Measurements from ENCODE around the gene TMTC3.

DNA sequence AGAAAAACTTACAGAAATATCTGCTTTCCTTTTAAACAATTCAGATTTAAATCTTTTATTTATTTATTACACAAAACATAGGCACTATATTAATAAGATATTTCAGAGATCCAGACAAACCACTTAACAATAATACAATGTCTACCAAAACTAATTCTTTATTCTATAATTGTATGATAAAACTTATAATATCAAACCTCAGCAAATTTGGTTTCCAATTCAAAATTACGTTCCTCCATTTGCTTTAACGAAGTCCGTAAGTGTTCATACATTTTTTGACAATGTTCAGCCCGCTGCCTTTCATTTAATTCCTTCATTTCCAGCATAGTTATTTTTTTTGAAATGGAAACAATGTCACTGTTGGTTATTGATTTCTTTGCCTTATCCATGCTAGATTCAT, 48.5 kb upstream of the TMTC3 start:
- TF ChIP-seq EP300 (IDR thresholded peaks at IDR 0.05; ENCODE audit: borderline replicate concordance in 1 of 2, low read depth in 1 of 2, low read length in 1 of 2) (no peak), POLR2AphosphoS5 (IDR thresholded peaks at IDR 0.05; ENCODE audit: low read depth, low read length) (no peak), RAD21 (IDR thresholded peaks at IDR 0.05; ENCODE audit: low read length) (no peak), RFX5 (IDR thresholded peaks at IDR 0.05; ENCODE audit: low read length) (no peak), ZBTB33 (IDR thresholded peaks at IDR 0.05; ENCODE audit: borderline replicate concordance, low read depth) (no peak), SMC3 (IDR thresholded peaks at IDR 0.05; ENCODE audit: low read depth, low read length) (no peak), MXI1 (IDR thresholded peaks at IDR 0.05; ENCODE audit: low read depth, low read length) (no peak), FOXJ3 (CRISPR knock-in tag; IDR thresholded peaks at IDR 0.05) (no peak), NFIC (IDR thresholded peaks at IDR 0.05; ENCODE audit: borderline replicate concordance) (no peak), EZH2phosphoT487 (IDR thresholded peaks at IDR 0.05; ENCODE audit: borderline replicate concordance, low read depth) (no peak), TEAD4 (IDR thresholded peaks at IDR 0.05; ENCODE audit: borderline replicate concordance, insufficient read depth) (no peak), MAX (IDR thresholded peaks at IDR 0.05; ENCODE audit: low read depth) (no peak)
- TF ChIP-seq, protein P1, sequence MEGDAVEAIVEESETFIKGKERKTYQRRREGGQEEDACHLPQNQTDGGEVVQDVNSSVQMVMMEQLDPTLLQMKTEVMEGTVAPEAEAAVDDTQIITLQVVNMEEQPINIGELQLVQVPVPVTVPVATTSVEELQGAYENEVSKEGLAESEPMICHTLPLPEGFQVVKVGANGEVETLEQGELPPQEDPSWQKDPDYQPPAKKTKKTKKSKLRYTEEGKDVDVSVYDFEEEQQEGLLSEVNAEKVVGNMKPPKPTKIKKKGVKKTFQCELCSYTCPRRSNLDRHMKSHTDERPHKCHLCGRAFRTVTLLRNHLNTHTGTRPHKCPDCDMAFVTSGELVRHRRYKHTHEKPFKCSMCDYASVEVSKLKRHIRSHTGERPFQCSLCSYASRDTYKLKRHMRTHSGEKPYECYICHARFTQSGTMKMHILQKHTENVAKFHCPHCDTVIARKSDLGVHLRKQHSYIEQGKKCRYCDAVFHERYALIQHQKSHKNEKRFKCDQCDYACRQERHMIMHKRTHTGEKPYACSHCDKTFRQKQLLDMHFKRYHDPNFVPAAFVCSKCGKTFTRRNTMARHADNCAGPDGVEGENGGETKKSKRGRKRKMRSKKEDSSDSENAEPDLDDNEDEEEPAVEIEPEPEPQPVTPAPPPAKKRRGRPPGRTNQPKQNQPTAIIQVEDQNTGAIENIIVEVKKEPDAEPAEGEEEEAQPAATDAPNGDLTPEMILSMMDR (IDR thresholded peaks at IDR 0.05), result no peak
- TF ChIP-seq, protein P2, sequence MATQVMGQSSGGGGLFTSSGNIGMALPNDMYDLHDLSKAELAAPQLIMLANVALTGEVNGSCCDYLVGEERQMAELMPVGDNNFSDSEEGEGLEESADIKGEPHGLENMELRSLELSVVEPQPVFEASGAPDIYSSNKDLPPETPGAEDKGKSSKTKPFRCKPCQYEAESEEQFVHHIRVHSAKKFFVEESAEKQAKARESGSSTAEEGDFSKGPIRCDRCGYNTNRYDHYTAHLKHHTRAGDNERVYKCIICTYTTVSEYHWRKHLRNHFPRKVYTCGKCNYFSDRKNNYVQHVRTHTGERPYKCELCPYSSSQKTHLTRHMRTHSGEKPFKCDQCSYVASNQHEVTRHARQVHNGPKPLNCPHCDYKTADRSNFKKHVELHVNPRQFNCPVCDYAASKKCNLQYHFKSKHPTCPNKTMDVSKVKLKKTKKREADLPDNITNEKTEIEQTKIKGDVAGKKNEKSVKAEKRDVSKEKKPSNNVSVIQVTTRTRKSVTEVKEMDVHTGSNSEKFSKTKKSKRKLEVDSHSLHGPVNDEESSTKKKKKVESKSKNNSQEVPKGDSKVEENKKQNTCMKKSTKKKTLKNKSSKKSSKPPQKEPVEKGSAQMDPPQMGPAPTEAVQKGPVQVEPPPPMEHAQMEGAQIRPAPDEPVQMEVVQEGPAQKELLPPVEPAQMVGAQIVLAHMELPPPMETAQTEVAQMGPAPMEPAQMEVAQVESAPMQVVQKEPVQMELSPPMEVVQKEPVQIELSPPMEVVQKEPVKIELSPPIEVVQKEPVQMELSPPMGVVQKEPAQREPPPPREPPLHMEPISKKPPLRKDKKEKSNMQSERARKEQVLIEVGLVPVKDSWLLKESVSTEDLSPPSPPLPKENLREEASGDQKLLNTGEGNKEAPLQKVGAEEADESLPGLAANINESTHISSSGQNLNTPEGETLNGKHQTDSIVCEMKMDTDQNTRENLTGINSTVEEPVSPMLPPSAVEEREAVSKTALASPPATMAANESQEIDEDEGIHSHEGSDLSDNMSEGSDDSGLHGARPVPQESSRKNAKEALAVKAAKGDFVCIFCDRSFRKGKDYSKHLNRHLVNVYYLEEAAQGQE (IDR thresholded peaks at IDR 0.05; ENCODE audit: low read depth, low read length), result no peak

All from SK-N-SH (cell line).